Putamen (tissue), 1 donor: ENCODE measurements around the gene CNTN3.
A peak's percentile ranks its signal among the peaks of the same experiment; 100 is the strongest.

Experiments
- DNase-seq: peaks from one replicate; pipeline ENCODE4 v3.0.0-alpha.2; 2016; ENCODE audit warnings: low spot score

The CNTN3 gene

GRCh38 chr3:74614107-74614967 lies at the start of gene CNTN3:
Gene CNTN3, minus strand, starts transcription at chr3:74614659. Its CDS starts 93,547 bp downstream, at chr3:74521112.
- DNase-seq, result no peak

- DNase-seq, result no peak
These were observed 48.7 kb upstream of the CNTN3 start for GRCh38 chr3:74663178-74663577.

- no peak for DNase-seq
These were observed 47.2 kb upstream of the CNTN3 start for GRCh38 chr3:74661672-74662071.

GRCh38 chr3:74651885-74652284 lies 37.4 kb upstream of the CNTN3 start:
- no peak for DNase-seq

GRCh38 chr3:74651292-74651691 lies 36.8 kb upstream of the CNTN3 start:
- DNase-seq, result no peak

GRCh38 chr3:74648107-74648506 lies 33.6 kb upstream of the CNTN3 start:
- no peak for DNase-seq

- no peak for DNase-seq
These were observed 31.6 kb upstream of the CNTN3 start for GRCh38 chr3:74646094-74646493.

GRCh38 chr3:74643636-74644035 lies 29.2 kb upstream of the CNTN3 start:
- no peak for DNase-seq

- DNase-seq, result no peak
These were observed 28.4 kb upstream of the CNTN3 start for GRCh38 chr3:74642876-74643275.

GRCh38 chr3:74640211-74640610 lies 25.8 kb upstream of the CNTN3 start:
- DNase-seq, result no peak

- DNase-seq, result no peak
These were observed 25.2 kb upstream of the CNTN3 start for GRCh38 chr3:74639681-74640080.

GRCh38 chr3:74636981-74637380 lies 22.5 kb upstream of the CNTN3 start:
- DNase-seq, result no peak

GRCh38 chr3:74633021-74633420 lies 18.6 kb upstream of the CNTN3 start:
- DNase-seq, result no peak

GRCh38 chr3:74631351-74632140 lies 17.1 kb upstream of the CNTN3 start:
- DNase-seq, result no peak

- DNase-seq, result no peak
These were observed 16.1 kb upstream of the CNTN3 start for GRCh38 chr3:74630602-74631001.

- DNase-seq, result no peak
These were observed 11.6 kb upstream of the CNTN3 start for GRCh38 chr3:74626011-74626410.

GRCh38 chr3:74624301-74624700 lies 9.8 kb upstream of the CNTN3 start:
- DNase-seq, result no peak

GRCh38 chr3:74623261-74623836 lies 8.9 kb upstream of the CNTN3 start:
- no peak for DNase-seq

GRCh38 chr3:74621581-74621980 lies 7.1 kb upstream of the CNTN3 start:
- DNase-seq, result no peak

GRCh38 chr3:74617776-74618175 lies 3.3 kb upstream of the CNTN3 start:
- no peak for DNase-seq

GRCh38 chr3:74613521-74614106 lies 845 bp downstream of the CNTN3 start:
- DNase-seq, result no peak

- DNase-seq, result peak; percentile 33
These were observed 1.4 kb downstream of the CNTN3 start for GRCh38 chr3:74613060-74613459.
